ENCODE measurements around the gene CHST9. TPM values are rescaled to one million over a fixed set of nuclear protein-coding genes. Genes with fewer than 3 reads are reported as not detected.

Gene CHST9
- total RNA-seq, 1 experiment from 2014 or later, result 3.5 TPM

DNA sequence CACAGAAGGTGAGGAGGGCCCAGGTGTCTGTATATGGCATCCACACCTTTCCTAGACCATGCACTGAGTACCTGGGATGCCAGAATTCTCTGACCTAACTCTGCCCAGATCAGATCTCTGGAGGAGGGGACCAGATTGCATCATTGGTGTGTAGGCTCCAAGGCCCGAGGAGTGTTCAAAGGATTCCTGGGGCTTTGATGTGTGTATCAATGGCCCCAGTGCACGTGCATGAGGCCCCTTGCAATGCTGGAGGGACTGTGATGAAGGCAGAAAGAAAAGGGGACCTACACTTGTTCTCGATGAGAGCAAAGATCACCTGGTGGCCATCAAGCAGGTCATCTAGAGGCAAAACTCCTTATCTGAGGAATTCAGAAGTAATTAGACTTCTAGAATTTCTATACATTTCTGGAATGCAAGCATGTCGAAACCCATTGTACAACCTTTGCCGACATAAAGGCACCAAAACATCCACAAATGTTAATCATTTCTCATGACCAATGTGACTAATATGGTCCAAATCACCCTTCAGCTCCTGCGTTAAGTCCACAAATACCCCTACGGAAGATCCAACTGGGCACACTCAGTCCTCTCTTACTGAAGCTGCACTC, 123.5 kb downstream of the CHST9 start:
- H3K14ac ChIP-seq (ENCODE audit: insufficient read depth, low read length), result no peak overlapping the region
- no peak overlapping the region for H3T11ph ChIP-seq (ENCODE audit: low read length)
- H3K9ac ChIP-seq (ENCODE audit: extremely low read depth, insufficient read length, low read length), result no peak overlapping the region
- H3K4ac ChIP-seq (ENCODE audit: low read depth, low read length), result no peak overlapping the region
- no peak overlapping the region for H2BK120ac ChIP-seq (ENCODE audit: low read depth, low read length, poor library complexity, severe bottlenecking)
- H3K56ac ChIP-seq (ENCODE audit: insufficient read length, low read depth, low read length), result no peak overlapping the region
- H3K23me2 ChIP-seq (ENCODE audit: insufficient read length, low read depth, low read length, poor library complexity, severe bottlenecking), result no peaks in the 10 kb centered on the region
- H3K4me2 ChIP-seq (ENCODE audit: insufficient read depth, insufficient read length, low read length), result no peak overlapping the region
- H2BK5ac ChIP-seq (ENCODE audit: insufficient read length, low read length), result no peak overlapping the region
- DNase-seq, result no peak
- H3K4me1 ChIP-seq (ENCODE audit: insufficient read depth, low read length), result 0 out of 2 replicates have a peak, but pooled peaks cover 2% of the 10 kb centered on the region
- H3K9me3 Mint-ChIP-seq, result peaks cover 0 to 3% of the 10 kb centered on the region in 2 experiments; a peak in 2 of 5 replicates
- H3K4me1 Mint-ChIP-seq, result peaks cover 15 to 20% of the 10 kb centered on the region in 2 experiments
- no peak overlapping the region for H4K8ac ChIP-seq (replicated peaks; ENCODE audit: insufficient read length, low read depth, low read length)
- no peak overlapping the region for H2BK20ac ChIP-seq (ENCODE audit: low read depth, low read length, poor library complexity, severe bottlenecking)
- no peak overlapping the region for H3K27ac ChIP-seq (ENCODE audit: insufficient read length, low read depth, low read length)
- no peak overlapping the region for H4K91ac ChIP-seq (ENCODE audit: insufficient read length, low read depth, low read length)
- H3K27ac Mint-ChIP-seq, result no peak overlapping the region
- peaks cover 0 to 5% (median 1%) of the 10 kb centered on the region in 3 experiments; a peak in 2 of 7 replicates for H3K36me3 Mint-ChIP-seq (ENCODE audit: insufficient read depth in 1 of 3, low read depth in 3 of 3)
- H3K4me3 Mint-ChIP-seq, result no peak overlapping the region
- no peak overlapping the region for H2BK12ac ChIP-seq (ENCODE audit: insufficient read length, low read depth, low read length)
- H4K20me1 ChIP-seq (ENCODE audit: control insufficient read depth, insufficient read depth, insufficient read length), result no peaks in the 10 kb centered on the region
- no peaks in the 10 kb centered on the region for H3K27me3 ChIP-seq (ENCODE audit: insufficient read depth, low read length)
- H3K27me3 Mint-ChIP-seq (ENCODE audit: low read depth), result no peaks in the 10 kb centered on the region
- H3K18ac ChIP-seq (ENCODE audit: insufficient read length, low read depth, low read length), result no peak overlapping the region
- no peaks in the 10 kb centered on the region for H3K79me1 ChIP-seq (ENCODE audit: insufficient read depth, low read depth, low read length, poor library complexity, severe bottlenecking)
- H2AK5ac ChIP-seq (ENCODE audit: insufficient read length, low read length), result no peak overlapping the region
- H3K9me3 ChIP-seq (ENCODE audit: control insufficient read depth, low read depth, low read length), result no peaks in the 10 kb centered on the region
- no CpG with 5 or more reads among the region's 7 CpGs for WGBS (ENCODE audit: extremely low coverage, insufficient read length, low lambda C conversion rate)
- H4K5ac ChIP-seq (ENCODE audit: insufficient read length, low read depth, low read length), result no peak overlapping the region
- no peak overlapping the region for H3K23ac ChIP-seq (ENCODE audit: insufficient read length, low read depth, low read length)
- H2BK15ac ChIP-seq (ENCODE audit: low read depth, low read length), result no peak overlapping the region
- TF ChIP-seq, protein P1, sequence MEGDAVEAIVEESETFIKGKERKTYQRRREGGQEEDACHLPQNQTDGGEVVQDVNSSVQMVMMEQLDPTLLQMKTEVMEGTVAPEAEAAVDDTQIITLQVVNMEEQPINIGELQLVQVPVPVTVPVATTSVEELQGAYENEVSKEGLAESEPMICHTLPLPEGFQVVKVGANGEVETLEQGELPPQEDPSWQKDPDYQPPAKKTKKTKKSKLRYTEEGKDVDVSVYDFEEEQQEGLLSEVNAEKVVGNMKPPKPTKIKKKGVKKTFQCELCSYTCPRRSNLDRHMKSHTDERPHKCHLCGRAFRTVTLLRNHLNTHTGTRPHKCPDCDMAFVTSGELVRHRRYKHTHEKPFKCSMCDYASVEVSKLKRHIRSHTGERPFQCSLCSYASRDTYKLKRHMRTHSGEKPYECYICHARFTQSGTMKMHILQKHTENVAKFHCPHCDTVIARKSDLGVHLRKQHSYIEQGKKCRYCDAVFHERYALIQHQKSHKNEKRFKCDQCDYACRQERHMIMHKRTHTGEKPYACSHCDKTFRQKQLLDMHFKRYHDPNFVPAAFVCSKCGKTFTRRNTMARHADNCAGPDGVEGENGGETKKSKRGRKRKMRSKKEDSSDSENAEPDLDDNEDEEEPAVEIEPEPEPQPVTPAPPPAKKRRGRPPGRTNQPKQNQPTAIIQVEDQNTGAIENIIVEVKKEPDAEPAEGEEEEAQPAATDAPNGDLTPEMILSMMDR (conservative IDR thresholded peaks at IDR 0.05), result no peak
- no peak overlapping the region for H2AFZ ChIP-seq (ENCODE audit: low read length)
- H3K79me2 ChIP-seq (ENCODE audit: insufficient read depth, low read length), result no peaks in the 10 kb centered on the region

Data from H9 (cell line).